GM19023 (cell line): Measurements from ENCODE around the gene ME3.
"Not testable (repeated sequence)": the region's sequence is repeated elsewhere in the genome, so short reads cannot be mapped to it uniquely, and the experiment has no call there.

Experiments used
- ATAC-seq: cut with Tn5 transposase; IDR thresholded peaks from one replicate; pipeline ENCODE4 v1.9.1; 2021; ENCODE audit warnings: mild to moderate bottlenecking, moderate library complexity; ENCODE audit not compliant: unreplicated experiment

ME3 gene

GRCh38 chr11:86565801-86566312, 106.6 kb downstream of the ME3 start:
- ATAC-seq, result no peak

- no peak for ATAC-seq
These were observed 107.0 kb downstream of the ME3 start for GRCh38 chr11:86565388-86565787.

GRCh38 chr11:86562842-86563241, 109.6 kb downstream of the ME3 start:
- not testable (repeated sequence) for ATAC-seq

DNA sequence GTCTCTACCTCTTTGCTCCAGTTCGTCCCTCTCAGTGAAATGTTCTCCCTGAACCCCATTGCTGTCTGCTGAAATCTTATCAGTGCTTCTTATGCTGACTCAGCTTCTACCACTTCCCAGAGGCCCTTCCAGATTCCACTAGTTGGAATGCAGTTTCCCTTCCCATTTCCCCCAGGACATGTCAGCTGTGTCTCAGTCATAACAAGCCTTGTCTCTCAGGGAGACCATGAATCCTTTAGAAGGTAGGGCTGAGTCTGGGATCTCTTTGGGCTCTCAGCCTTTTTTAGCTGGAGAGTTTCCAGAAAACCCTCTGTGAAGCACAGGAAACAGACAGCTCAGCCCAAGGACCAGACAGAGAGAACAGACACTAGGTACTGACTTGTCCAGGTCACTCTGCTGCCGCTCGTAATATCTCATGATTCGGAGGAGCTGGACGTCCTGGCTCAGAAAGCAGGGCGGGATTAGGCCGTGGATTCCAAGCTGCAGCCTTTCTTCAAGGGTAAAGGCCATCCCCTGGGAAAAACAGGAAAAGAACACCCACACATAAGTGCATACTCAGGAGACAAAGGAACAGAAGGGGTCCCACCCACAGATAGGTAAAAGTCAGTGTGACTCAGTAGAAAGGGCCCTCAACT, 113.0 kb downstream of the ME3 start:
- ATAC-seq, result no peak

- ATAC-seq, result no peak
These were observed 113.6 kb downstream of the ME3 start for GRCh38 chr11:86558841-86559240.

- no peak for ATAC-seq
These were observed 114.2 kb downstream of the ME3 start for GRCh38 chr11:86558207-86558606.

DNA sequence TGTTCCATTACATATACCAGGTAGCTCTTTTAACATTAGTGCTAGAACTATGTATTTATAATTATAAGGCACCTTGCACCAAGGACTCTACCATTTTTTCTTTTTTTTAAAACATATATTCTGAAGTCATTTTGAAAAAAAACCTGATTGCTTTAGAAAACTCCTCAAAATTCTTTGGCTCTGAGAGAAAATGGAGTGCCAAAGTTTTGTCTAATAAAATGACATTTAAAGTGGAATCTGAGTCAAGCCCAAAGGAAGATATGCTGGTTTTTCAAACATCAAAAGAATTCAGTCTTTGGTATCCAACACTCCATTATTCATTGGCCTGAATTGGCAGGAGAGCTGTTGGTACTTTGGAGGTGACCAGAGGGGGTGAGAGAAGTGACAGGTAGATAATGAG, 116.5 kb downstream of the ME3 start:
- ATAC-seq, result no peak

DNA sequence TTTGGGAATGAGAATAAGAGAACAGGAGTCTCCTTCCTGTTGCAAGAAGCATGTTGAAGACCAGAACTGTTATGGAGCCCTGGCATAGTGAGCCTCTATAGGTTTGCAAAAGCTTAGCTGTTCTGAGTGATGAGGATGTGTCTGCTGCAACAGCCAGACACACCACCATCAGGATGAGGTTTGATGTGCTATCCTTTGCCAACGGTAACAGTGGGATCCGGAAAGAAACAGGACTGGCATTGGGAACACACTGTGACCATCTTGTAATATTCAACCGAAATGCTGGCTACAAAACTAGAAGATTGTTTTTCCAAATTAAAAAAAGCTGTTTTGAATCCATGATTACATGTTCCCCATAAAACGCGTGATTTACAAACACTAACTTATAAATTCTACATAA, 117.0 kb downstream of the ME3 start:
- ATAC-seq, result no peak

DNA sequence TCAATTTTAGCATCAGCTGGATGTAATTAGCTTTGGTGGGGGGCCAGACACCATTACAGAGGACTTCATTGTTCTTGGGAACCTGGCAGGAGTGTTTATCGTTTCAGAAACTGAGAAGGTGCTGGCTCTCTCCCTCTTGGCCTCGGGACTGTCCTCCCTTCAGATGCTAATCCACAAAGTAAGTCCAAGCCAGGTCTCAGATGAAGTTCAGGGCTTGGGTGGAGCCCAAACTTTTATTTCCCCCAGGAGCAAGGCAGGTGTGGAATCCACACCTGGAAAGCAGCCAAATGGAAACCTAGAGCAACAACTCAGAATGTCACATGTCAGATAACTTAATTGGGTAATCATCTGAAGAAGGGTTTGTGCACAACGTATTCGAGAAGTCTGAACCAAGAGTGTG, 119.2 kb downstream of the ME3 start:
- ATAC-seq, result no peak

DNA sequence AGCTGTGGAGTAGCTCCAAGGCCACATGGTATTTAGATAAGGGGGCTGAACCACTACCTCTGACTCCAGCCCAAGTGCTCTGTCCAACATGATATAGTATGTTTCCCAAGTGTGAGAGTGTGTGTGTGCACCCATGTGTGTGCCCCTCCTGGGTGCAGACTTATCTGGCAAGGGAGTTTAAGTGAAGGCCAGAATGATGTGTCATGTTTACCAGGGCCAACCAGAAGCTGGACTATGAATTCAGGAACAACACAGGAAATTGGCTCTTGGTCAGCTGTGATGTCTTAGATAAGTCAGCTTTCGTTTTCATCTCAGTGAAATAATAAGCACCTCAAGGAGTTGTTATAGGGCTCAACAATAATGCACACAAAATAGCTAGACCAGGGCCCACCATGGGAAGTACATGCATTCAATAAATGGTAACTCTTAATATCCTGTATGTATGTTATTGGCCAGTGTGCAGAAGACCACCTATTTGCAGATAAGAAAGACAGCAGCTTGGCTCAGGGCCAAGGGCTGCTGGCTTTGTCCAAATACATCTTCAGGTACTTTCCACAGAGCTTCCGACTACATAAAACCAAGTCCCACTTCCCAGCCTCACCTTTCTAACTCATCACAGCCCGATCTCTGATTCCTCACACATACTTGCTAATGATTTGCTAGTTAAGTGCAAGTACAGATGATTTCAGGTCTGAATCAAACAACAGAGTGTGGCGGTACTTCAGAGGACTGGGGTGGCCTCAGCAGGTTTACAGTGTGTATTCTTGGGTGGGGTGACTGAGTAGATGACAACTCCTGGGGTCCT, 120.9 kb downstream of the ME3 start:
- ATAC-seq, result no peak

DNA sequence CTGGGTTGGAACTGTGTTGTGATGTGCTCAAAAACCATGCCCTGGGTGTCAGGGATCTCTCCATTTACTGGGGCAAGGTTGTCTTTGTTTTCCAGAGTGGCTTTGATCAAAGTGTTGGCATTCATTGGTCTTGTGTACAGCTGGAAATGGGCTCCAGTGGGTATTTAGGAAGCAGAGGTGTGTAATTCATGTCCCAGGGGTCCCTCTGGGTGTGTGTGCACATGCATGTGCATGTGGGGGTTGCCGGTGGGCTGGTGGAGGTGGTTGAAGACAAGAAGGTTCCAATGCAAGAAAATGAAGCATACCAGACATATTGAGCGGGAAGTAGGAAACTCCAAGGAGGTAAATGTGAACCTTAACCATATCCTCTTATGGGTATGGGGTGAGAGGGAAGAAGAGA, 121.7 kb downstream of the ME3 start:
- ATAC-seq, result no peak

DNA sequence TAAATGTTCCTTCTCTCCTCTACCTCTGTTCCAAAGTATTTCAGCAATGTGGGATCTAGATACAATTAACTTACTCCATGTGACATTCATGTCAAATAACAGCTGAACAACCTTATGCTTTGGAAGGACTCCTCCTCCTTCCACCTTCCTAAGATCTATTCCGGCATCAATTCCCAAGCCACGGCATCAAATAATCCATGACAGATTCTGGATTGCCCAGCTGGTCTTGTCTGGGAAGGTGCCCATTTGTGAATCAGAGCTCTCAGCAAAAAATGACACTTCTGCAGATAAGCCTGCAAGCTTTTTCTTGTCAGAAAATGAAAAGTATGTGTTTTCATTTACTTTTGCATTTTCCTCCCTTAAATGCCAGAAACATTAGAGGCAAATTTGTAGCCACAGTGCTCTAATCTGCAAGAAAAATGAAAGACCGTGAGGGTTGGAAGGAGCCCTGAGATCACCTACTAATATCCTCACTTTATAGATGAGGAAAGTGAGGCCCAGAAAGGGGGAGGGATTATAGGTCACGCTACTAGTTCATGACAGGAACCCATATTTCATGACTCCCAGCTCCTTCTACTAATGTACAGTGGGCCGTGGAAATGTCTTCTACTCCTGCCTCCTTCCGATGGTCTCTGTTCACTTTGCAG, 124.0 kb downstream of the ME3 start:
- ATAC-seq, result no peak

DNA sequence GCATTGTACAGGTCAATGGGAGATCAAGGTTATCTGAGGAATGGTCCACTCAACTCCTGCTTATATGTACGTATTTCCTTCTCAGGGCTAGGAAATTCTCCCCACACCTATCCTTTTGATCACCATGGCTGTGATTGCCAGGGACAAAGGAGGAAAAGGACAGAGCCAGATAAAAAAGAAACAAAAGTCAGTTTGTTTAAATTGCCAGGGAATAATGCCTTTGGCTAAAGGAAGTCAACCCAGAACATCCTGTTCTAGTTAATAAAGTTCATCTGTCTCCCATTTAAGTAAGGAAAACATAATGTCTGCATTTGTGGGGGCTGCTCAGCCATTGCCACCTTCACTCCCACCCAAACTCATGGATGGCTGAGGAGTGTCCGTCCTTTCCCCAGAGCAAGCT, 124.7 kb downstream of the ME3 start:
- ATAC-seq, result no peak

DNA sequence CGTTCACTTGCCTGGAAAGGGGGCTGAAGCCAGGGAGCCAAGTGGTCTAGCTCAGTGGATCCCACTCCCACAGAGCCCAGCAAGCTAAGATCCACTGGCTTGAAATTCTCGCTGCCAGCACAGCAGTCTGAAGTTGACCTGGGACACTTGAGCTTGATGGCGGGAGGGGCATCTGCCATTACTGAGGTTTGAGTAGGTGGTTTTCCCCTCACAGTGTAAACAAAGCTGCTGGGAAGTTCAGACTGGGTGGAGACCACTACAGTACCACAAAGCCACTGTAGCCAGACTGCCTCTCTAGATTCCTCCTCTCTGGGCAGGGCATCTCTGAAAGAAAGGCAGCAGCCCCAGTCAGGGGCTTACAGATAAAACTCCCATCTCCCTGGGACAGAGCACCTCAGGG, 131.1 kb downstream of the ME3 start:
- not testable (repeated sequence) for ATAC-seq

GRCh38 chr11:86538223-86538548, 134.2 kb downstream of the ME3 start:
- no peak for ATAC-seq

GRCh38 chr11:86537541-86538222, 134.7 kb downstream of the ME3 start:
- ATAC-seq, result no peak

DNA sequence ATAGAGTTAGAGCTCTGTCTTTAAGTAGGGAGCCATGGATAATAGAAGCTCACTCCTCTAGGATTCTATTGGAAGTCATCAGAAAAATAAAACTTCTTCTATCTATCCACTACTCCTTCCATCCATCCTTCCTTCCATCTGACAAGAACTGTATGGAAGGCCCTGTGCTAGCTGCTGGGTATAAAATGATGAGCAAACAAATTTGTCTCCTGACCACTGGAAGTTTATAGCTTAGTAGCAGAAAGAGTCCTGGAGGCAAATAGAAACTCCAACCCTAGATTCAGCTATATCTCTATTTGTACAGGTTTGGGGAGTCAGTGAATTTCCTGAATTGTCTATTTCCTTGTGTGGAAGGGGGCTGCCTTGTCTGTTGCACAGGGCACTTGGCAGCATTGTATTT, 136.6 kb downstream of the ME3 start:
- no peak for ATAC-seq

- no peak for ATAC-seq
These were observed 147.6 kb downstream of the ME3 start for GRCh38 chr11:86524620-86525352.

DNA sequence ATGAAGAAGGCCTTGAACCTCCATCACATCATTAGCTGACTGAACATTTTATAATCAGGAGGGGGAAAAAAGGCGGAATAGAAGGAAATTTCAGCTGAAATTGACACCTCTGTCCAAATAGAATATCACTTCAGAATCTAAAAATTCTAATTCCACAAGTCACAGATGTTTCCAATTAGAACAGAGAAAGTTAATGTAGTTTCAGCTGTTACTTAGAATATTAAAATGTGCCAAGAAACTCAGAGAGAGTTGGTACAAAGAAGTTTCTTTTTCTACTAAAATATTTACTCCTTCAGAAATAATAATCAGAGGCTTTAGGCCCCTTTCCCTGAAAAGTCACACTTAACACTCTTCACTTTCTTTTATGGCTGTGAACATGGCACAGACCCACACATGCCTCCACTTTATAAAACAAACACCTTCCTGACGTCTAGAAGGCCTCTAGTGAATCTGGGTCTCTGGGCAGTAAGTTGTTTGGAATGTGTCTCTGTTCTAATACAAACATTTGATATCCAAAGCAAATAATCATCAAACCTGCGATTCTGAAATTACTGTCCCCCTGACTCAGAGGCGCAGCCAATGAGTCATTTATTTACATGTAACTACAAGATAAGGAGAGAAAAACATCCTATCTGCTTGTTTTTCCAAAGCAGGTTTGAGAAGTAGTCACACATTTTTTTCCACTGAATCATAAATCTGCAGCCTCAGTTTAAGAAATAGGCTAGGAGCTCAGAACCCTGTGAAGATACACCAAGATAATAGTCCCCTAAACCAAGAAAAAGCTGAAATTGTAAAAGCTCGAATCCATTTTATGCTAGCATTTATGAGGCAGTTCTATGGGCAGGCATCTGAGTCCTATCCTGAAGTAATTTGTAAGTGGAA, 148.4 kb downstream of the ME3 start:
- no peak for ATAC-seq

DNA sequence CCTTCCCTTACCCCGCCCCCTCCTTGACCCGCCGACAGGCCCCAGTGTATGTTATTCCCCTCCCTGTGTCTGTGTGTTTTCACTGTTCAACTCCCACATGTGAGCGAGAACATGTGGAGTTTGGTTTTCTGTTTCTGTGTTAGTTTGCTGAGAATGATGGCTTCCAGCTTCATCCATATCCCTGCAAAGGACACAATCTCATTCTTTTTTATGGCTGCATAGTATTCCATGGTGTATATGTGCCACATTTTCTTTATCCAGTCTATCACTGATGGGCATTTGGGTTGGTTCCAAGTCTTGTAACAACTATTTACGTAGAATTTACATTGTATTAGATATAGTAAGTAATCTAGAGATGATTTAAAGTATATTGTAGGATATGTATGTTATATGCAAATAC, 149.9 kb downstream of the ME3 start:
- ATAC-seq, result not testable (repeated sequence)
